Measurements from ENCODE around the gene PTGFRN.
"Not testable (repeated sequence)": the region's sequence is repeated elsewhere in the genome, so short reads cannot be mapped to it uniquely, and the experiment has no call there.

PTGFRN gene

GRCh38 chr1:116909512-116910378 lies at the start of gene PTGFRN:
TSS of gene PTGFRN (plus strand) at chr1:116909916. CDS start at chr1:116910204, 288 bp downstream.
- no peak for DNase-seq

- DNase-seq = not testable (repeated sequence)
These were observed 49.5 kb upstream of the PTGFRN start for GRCh38 chr1:116860167-116860566.

GRCh38 chr1:116861137-116861536 lies 48.6 kb upstream of the PTGFRN start:
- no peak for DNase-seq

- DNase-seq = not testable (repeated sequence)
These were observed 46.7 kb upstream of the PTGFRN start for GRCh38 chr1:116863031-116863430.

- DNase-seq = not testable (repeated sequence)
These were observed 43.2 kb upstream of the PTGFRN start for GRCh38 chr1:116866478-116866877.

- DNase-seq = no peak
These were observed 41.3 kb upstream of the PTGFRN start for GRCh38 chr1:116868385-116868784.

GRCh38 chr1:116869611-116870010 lies 40.1 kb upstream of the PTGFRN start:
- no peak for DNase-seq

- DNase-seq = no peak
These were observed 39.4 kb upstream of the PTGFRN start for GRCh38 chr1:116870300-116870699.

- no peak for DNase-seq
These were observed 38.0 kb upstream of the PTGFRN start for GRCh38 chr1:116871779-116872146.

- DNase-seq = no peak
These were observed 35.9 kb upstream of the PTGFRN start for GRCh38 chr1:116873680-116874271.

- DNase-seq = no peak
These were observed 34.9 kb upstream of the PTGFRN start for GRCh38 chr1:116874733-116875249.

GRCh38 chr1:116875391-116875790 lies 34.3 kb upstream of the PTGFRN start:
- no peak for DNase-seq

- not testable (repeated sequence) for DNase-seq
These were observed 33.8 kb upstream of the PTGFRN start for GRCh38 chr1:116875946-116876345.

GRCh38 chr1:116877141-116877818 lies 32.4 kb upstream of the PTGFRN start:
- no peak for DNase-seq

GRCh38 chr1:116878804-116879477 lies 30.8 kb upstream of the PTGFRN start:
- DNase-seq = peak; percentile 29

GRCh38 chr1:116879478-116880133 lies 30.1 kb upstream of the PTGFRN start:
- DNase-seq = no peak

- DNase-seq = no peak
These were observed 28.8 kb upstream of the PTGFRN start for GRCh38 chr1:116880917-116881316.

GRCh38 chr1:116881879-116882520 lies 27.7 kb upstream of the PTGFRN start:
- no peak for DNase-seq

GRCh38 chr1:116882866-116883265 lies 26.9 kb upstream of the PTGFRN start:
- DNase-seq = no peak

- no peak for DNase-seq
These were observed 23.3 kb upstream of the PTGFRN start for GRCh38 chr1:116886291-116886878.

GRCh38 chr1:116887212-116887611 lies 22.5 kb upstream of the PTGFRN start:
- no peak for DNase-seq
